OCI-M1 (cell line): ENCODE results near the gene SRSF9.
"Not testable (repeated sequence)": the region's sequence is repeated elsewhere in the genome, so short reads cannot be mapped to it uniquely, and the experiment has no call there.

Source experiments
- DNase-seq: peaks from one replicate; lab custom pipeline; 2025; lab: John Stamatoyannopoulos, UW

The SRSF9 gene

GRCh38 chr12:120469450-120470149 lies at the start of gene SRSF9:
SRSF9 (minus strand) TSS chr12:120469748; CDS start chr12:120469609, 139 bp downstream.
- DNase-seq = peak; percentile 98

DNA sequence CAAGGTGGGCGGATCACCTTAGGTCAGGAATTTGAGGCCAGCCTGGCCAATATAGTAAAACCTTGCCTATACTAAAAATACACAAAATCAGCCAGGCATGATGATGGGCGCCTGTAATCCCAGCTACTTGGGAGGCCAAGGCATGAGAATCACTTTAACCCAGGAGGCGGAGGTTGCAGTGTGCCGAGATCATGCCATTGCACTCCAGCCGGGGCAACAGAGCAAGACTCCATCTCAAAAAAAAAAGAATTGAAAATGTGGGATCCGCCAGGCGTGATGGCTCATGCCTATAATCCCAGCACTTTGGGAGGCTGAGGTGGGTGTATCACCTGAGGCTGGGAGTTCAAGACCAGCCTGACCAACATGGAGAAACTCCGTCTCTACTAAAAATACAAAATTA lies 49.8 kb upstream of the SRSF9 start:
- DNase-seq = not testable (repeated sequence)

DNA sequence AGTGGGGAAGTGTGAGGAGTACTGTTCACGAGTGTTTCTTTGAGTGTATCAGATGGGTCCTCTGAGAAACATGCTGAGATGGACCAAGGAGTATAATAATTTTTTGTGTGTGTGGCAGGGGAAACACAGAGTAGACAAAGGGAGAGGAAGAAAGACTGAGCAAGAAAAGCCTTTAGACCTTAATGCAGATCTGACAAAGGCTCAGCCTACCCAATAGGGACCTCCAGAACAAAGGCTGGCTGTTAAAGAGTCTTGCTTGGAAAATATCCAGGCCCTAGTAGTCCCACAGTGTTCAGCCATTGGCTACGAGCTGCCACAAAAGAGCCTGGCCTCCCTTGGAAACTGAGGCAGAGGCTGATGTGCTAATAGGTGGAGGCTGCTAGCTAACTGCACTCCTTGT lies 45.9 kb upstream of the SRSF9 start:
- no peak for DNase-seq

- DNase-seq = no peak
Observed at GRCh38 chr12:120514002-120514401, 44.5 kb upstream of the SRSF9 start.

- DNase-seq = no peak
Observed at GRCh38 chr12:120508537-120508936, 39.0 kb upstream of the SRSF9 start.

DNA sequence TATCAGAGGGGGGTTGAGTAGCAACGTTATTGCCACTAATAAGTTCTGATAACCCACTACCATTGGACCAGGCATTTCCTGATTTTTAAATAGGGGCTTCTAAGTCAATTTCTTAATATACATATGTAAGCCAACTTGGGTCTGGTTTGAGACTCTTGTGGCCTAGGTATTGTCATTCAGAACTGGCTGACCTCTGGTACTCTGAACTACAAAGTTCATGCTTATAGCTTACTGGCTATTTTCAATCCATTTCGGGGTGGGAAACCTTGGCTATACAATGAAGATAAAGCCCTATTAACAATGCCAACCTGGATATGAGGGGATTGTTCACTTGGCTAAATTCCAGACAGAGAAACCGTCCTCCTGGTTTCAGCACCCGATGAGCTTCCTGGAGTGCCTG lies 35.0 kb upstream of the SRSF9 start:
- no peak for DNase-seq

GRCh38 chr12:120500581-120500980 lies 31.0 kb upstream of the SRSF9 start:
- no peak for DNase-seq

DNA sequence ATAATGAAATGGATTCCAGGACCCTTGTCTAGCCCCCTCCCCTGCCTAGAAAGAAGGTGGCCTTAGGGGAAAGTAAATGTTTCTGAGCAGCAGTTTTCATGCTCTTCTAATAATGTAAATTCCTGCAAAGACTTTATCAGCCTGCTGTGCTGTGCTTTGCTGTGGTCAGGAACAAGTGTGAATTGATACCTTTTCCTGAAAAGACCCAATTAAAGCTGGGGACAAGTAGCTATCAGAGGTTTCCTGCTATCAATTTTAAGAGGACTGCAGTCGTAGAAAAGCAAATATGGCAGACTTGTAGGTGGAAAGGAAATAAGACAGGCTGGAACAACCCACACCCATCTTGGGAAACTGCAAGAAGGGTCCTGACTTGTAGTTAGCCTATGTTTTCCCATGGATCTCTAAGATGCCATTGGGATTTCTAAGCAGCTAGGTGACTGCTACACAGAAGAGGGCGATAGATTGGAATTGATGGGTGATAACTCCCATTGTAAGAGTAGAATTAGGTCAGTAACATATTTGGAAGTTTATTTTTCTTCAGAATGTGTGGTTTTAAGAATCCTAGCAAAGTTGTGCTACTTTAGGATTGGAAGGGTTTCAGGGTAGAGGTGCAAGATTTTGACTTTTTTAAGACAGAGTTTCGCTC lies 29.4 kb upstream of the SRSF9 start:
- DNase-seq = no peak

DNA sequence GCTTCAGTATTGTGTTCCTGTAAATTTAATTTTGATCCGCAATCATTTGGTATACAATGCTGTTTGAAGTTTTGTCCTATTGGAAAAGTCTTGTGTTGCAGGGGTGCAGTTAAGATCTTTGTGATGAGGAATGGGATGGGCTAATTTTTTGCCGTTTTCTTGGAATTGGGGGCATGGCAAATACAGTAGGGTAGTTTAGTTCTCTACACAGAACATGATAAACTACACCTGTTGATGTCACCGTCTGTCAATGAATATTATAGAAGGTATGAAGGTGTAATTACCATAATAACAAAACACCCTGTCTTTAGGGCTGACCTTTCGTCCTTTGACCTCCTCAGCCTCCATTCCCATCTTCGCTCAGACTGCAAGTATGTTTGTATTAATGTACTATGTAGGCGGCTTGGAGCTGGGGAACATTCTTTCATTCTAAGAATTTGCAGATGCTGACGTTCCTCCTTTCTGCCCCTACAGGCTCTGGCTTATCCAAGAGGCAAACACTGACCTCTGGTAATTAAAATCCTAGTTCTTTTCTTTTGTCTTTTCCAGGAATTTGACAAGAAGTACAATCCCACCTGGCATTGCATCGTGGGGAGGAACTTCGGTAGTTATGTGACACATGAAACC lies 28.1 kb upstream of the SRSF9 start:
- no peak for DNase-seq

DNA sequence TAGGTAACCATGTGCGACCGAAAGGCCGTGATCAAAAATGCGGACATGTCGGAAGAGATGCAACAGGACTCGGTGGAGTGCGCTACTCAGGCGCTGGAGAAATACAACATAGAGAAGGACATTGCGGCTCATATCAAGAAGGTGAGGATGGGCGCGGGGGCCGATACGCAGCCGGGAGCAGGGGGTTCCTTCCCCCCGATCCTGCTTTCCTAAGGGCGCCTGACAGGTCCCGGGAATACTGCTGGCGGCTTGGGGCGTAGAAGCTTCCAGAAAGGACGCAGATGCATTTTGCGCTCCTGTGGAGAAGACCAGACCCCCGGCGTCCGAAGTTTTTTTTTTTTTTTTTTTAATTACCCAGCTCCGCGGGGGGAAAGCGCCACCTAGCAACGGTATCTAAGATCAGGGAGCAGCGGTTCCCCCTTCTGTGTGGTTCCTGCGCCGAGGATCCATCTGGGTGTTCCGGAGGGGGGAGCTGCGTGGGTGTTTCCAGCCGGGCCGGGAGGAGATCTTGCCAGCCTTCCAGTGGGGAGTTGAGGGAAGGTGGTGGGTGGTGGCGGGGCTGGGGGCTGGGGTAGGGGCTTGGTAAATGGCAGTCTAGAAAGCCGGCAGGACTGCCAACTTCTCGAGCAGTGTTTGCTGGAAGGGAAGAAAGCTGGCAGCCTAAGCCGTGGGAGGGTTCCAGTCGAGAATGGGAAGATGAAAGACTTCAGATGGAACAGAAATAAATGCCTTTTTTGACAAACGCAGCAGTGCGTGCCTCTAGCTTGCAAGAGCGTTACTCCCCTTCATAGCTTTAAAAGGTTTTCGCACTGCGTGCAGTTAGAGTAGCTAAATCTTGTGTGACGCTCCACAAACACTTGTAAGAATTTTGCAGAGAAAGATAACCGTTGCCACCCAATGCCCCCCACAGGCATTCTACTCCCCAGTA lies 27.1 kb upstream of the SRSF9 start:
- DNase-seq = peak; percentile 75

DNA sequence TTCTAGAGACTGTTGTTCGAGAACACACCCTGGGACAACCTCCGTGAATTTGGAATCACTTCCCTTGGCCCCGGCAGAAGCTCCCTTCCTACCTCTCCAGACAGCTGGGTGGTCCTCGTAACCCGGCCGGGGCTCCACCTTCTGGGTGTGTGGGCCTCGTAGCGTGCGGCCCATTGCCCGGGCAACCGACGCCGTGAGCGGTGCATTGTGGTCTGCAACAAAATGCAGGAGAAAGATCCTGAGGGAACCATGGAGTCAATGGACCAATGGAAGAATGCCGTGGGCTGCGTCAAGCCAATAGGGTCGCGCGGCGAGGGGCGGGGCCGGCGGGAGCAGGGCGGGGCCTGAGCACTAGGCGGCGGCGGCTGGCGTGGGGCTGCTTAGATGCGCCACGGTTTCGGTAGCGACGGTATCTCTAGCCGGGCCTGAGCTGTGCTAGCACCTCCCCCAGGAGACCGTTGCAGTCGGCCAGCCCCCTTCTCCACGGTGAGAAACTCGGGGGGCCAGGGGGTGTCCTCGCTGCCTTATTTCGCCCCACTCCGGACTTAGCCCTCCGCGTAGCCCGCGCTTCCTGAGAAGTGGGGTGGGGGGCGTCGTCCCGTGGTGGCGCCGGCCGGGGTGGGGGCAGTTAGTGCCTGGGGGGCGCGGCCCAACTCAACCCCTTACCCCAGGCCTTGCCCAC lies 26.3 kb upstream of the SRSF9 start, which contains the start of gene DYNLL1:
TSS of gene DYNLL1 (plus strand) at position 383 of the 682 bp plus-strand sequence. CDS start 309 bp downstream, outside the sequence.
- peak; percentile 98 for DNase-seq

DNA sequence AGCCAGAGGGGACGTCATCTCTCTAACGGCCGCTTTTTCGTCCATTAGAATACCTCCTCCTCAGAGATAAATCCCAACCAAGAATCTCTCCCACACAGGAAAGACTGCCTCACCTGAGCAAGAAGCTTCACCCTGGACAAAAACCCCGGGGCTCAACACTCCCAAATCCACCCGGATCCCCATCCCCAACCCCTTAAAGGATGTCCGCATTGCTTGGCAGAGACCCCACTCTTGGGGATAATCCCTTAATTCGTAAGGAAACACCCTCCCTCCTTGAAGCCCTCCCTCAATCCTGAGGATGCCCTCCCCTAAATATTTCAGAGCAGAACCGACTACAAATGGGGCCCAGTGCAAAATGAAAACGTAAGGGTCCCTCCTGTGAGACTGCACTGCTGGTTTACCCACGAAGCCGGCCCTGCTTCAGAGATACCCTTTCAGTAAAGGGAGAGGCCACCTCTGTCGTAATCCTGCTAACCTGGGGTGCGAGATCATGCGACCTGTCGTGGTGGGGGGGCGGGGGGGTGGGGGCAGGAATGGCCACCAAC lies 25.7 kb upstream of the SRSF9 start:
- DNase-seq = no peak

DNA sequence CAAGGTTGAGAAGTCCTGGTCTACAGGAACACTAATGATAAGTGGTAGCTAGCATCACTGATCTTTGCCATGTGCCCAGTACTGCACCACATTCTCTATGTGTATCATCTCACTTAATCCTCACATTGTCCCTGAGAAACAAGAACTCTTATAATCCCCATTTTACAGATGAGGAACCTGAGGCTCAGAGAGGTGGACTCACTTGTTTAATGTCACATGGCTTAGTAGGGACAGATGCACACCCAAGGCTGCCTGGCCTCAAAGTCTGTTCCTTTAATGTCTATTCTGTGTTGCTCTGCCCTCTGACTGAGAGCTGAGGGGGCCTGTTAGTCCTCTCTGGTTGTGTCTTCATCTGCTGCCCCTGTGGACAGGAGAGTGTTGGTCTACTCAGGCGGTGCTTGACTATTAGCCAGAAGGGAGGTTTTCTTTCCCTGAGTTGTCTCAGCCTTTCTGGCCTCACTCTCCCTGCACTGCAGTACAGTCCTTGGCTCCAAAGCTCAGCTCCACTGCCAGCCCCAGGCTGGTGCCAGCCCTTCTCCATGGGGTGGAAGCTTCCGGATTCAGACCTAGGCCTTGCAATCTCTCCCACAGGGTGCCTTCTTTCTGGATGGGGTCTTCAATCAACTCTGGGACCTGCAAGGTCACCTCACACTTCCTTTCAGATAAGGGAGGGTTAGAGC lies 21.4 kb upstream of the SRSF9 start:
- no peak for DNase-seq

GRCh38 chr12:120490325-120490724 lies 20.8 kb upstream of the SRSF9 start:
- no peak for DNase-seq

DNA sequence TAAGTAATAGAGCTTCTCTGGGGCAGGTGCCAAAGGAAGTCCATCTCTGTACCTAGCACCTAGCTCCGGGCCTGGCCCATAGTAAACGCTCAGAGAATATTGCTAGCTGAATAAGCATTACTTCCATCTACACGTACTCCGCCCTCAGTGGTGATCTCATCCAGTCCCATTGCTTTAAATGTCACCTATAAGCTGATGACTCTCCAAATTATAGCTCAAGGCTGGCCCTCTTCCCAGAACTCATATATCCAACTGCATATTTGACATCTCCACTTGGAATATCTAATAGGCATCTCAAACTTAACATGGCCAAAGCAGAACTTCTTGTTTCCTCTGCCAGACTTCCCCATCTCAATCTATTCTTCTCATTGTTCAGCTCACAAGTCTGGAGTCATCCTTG lies 19.5 kb upstream of the SRSF9 start:
- no peak for DNase-seq

DNA sequence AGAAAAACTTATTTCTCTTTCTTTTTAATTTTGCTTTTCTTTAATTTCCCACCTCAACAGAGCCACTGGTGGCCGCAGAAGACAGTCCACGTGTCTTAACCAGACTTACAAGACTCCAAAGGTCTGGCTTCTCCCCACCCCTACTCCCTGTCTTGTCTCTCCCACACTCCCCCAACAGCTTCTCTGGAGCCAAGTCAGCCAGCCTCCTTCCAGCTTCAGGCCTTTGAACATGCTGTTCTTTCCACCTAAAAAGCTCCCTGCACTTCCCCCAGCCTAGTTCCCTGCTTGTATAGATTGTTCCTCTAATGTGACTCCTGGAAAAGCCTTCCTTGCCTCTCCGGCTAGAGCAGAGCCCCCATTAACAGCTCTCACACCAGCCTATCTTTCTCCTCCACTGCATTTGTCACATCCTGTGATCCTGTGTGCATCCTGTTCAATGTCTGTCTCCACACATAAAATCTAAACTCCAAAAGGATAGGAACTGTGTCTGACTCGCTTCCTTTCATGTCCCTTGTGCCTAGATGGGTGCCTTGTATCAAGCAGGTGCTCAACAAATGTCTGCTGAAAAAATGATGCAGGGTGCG lies 18.6 kb upstream of the SRSF9 start:
- no peak for DNase-seq

DNA sequence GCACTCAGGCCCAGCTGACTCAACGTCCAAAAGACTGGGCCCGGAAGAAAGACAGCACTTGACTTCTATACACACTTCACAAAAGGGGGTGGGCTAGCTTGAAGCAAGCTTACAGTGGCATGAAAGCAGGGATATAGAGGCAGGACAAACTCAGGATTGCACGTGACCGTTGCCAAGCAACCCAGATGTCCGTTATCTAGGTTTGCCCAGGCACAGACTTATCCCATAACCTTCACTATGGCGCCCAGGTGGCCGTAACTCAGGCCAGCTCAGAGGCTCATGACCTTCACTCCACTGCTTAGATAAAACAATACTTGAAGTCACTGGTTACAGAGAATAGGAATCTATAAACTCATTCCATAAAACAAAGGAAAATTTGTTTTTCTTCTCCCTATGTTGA lies 18.0 kb upstream of the SRSF9 start:
- DNase-seq = peak; percentile 29

DNA sequence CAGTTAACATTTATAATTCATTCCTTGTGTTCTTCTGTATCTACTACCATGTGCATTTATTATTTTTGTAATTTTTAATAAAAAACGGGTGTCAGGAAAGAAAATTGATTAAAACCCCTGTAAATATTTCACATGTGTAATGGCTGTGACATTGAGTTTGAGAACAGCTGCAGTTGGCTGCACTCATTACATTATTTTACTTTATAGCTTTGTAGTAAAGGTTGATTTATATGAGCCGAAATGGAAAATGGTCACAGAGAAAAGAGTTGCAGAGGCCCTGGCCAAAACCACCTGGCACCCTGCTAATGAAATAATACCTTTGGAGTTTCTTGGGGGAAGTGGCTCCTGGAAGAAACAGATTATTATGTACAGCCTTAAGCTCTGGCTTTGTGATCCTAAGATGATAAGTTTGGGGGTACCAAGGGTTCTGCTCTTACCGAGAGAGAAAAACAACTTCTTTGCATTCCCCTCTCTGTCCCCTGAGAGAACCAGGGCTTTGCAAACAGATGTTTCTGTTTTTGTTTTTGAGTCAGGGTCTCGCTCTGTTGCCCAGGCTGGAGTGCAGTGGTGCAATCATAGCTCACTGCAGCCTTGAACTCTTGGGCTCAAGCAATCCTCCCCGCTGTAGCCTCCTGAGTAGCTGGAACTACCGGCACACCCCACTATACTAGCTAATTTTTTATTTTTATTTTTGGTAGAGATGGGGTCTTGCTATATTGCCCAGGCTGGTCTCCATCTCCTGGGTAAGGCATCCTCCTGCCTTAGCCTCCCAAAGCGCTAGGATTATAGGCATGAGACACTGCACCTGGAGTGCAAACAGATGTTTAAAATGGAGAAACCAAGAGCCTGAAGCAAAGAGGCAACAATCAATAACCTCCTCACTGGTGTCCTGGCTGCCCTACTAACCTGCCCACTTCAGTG lies 16.7 kb upstream of the SRSF9 start:
- DNase-seq = no peak

- peak; percentile 14 for DNase-seq
Observed at GRCh38 chr12:120483621-120484020, 14.1 kb upstream of the SRSF9 start.
